ENCODE measurements around the gene RCAN2. TPM values are rescaled to one million over a fixed set of nuclear protein-coding genes. Genes with fewer than 3 reads are reported as not detected.

The RCAN2 gene
- total RNA-seq, 2 experiments from 2014 or later: 0.37 to 0.43 TPM

DNA sequence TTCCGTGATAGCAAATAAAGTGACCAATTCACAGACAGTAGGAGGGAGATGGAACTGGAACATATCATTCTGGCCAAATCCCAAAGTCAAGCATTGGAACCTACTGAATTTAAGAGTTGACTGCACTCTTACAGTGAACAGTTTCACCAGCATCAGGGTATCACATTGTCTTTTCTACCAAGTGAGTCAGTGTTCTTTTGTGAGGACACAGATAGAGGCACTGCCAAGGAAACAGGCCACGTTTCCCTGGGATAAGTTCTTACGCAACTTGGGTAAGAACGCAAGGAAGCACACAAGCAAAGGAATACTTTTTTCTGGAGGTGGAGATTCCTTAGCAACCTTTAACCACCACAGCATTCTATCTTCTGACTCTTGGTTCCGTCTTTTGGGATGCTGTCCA is 291.9 kb downstream of the RCAN2 start:
- Mint-ChIP-seq H3K27ac (no peak overlapping the region), H3K9me3 (peaks cover 2% of the 10 kb centered on the region), H3K4me3 (no peak overlapping the region), H3K36me3 (ENCODE audit: low read depth) (no peaks in the 10 kb centered on the region), H3K4me1 (ENCODE audit: low read depth) (no peaks in the 10 kb centered on the region), H3K27me3 (ENCODE audit: low read depth) (peaks cover 2% of the 10 kb centered on the region)
- no peak for DNase-seq
- CTCF ChIA-PET: no interaction called here
- intact Hi-C loops (cut with micrococcal nuclease): no loop called here

DNA sequence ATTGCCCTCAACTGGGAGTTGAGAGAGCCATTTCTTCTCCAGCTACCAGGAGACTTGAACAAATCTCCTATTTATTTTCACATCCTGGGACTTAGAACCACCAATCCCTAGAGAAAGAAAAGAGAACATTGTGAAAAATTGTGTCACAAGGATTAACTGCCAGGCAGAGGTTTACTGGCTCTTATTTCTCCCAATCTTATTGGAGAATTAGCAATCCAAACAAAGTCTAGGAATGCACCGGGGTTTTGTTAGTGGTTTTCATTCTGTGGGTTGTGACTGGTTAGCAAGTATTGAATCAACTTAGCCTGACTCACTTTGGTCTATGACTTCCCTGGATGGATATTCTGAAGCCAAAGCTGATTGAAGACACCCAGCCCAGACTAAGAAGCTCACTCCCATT is 299.3 kb downstream of the RCAN2 start:
- no peak for DNase-seq
- Mint-ChIP-seq H3K27me3 (ENCODE audit: low read depth) (peaks cover 9% of the 10 kb centered on the region), H3K36me3 (ENCODE audit: low read depth) (no peaks in the 10 kb centered on the region), H3K27ac (no peak overlapping the region), H3K4me3 (no peak overlapping the region), H3K9me3 (no peaks in the 10 kb centered on the region), H3K4me1 (ENCODE audit: low read depth) (no peaks in the 10 kb centered on the region)
- CTCF ChIA-PET: no interaction called here
- intact Hi-C loops (cut with micrococcal nuclease): no loop called here

DNA sequence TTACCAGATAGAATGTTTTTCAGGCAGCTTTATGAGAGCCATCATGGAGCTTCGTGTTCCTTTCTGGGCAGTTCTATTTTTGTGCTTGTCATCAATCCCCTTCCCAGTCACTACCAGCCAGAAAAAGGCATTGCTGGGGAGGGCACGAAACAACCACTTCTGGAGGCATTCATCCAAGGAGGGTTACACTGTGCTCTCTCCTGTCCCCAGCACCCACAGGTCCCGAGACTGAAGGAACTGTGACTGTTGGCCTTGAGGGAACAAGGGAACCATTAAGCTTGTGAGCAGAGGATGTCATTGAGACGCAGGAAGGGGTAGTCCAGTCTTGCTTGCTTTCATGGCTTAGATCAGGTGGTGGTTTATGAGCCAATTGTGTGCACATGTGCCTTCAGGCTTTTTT is 300.4 kb downstream of the RCAN2 start:
- no peak for DNase-seq
- Mint-ChIP-seq H3K27ac (no peak overlapping the region), H3K4me1 (ENCODE audit: low read depth) (no peaks in the 10 kb centered on the region), H3K36me3 (ENCODE audit: low read depth) (no peaks in the 10 kb centered on the region), H3K4me3 (no peak overlapping the region), H3K27me3 (ENCODE audit: low read depth) (peaks cover 9% of the 10 kb centered on the region), H3K9me3 (no peaks in the 10 kb centered on the region)
- intact Hi-C loops (cut with micrococcal nuclease): no loop called here
- CTCF ChIA-PET: no interaction called here

DNA sequence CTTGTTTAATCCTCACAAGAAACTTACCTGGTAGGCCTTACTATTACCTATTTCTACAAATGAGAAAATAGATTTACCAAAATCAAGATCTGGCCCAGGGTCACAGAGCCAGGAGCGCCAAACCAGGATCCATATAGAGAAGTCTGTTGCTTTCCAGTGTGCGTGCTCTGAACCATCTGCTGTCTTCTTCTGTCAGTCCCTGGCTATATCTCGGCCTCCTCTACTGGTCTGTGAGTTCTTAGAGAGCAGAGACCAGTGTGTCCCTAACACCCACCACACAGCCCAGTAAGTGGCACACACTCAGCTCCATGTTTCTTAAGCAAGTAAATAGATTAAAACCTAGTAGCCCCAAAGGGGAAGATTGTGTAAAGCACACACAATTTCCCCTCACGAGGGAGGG is 301.5 kb downstream of the RCAN2 start:
- Mint-ChIP-seq H3K27ac (no peak overlapping the region), H3K36me3 (ENCODE audit: low read depth) (no peaks in the 10 kb centered on the region), H3K4me3 (no peak overlapping the region), H3K4me1 (ENCODE audit: low read depth) (no peaks in the 10 kb centered on the region), H3K9me3 (no peaks in the 10 kb centered on the region), H3K27me3 (ENCODE audit: low read depth) (peaks cover 14% of the 10 kb centered on the region)
- CTCF ChIA-PET: no interaction called here
- intact Hi-C loops (cut with micrococcal nuclease): no loop called here
- DNase-seq: no peak

DNA sequence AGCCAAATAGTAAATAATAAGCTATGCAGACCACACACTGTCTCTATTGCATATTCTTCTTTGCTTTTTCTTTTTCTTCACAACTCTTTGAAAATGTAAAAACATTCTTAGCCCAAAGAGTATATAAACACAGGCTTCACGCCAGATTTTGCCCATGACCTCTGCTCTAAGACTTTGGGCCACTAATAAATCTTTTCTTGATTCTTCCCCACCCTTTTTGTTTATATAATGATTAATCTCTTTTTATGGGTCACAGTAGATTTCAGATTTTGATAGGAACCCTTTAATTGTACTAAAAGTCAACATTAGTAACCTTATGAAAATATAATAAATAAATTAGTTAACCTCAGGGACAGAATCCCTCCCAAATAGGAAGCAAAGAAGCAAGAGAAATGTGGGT is 304.7 kb downstream of the RCAN2 start:
- Mint-ChIP-seq H3K4me3 (no peak overlapping the region), H3K27me3 (ENCODE audit: low read depth) (peaks cover 16% of the 10 kb centered on the region), H3K27ac (no peak overlapping the region), H3K9me3 (no peaks in the 10 kb centered on the region), H3K36me3 (ENCODE audit: low read depth) (no peaks in the 10 kb centered on the region), H3K4me1 (ENCODE audit: low read depth) (no peaks in the 10 kb centered on the region)
- intact Hi-C loops (cut with micrococcal nuclease): no loop called here
- no peak for DNase-seq
- CTCF ChIA-PET: no interaction called here

DNA sequence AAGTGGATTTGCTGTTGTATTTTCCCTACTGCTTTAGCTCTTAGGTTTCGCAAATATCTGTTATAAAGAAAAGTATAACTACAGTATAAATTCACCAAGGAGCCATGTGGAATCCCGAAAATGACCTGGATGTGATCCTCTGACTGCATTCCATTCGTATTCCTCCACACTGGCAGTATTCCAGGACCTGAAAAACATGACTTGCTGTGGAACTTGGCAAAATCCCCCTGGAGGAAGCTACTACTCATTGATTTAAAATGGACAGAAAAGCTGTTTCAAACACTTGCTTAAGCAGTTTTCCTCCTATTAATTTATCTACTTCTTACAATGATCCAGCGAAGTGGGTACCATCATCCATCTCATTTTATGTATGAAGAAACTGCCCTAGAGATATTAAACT is 307.1 kb downstream of the RCAN2 start:
- H3K9me3 Mint-ChIP-seq: no peaks in the 10 kb centered on the region
- H3K27ac Mint-ChIP-seq: no peak overlapping the region
- intact Hi-C loops (cut with micrococcal nuclease): no loop called here
- peaks cover 17% of the 10 kb centered on the region for H3K27me3 Mint-ChIP-seq (ENCODE audit: low read depth)
- no peaks in the 10 kb centered on the region for H3K36me3 Mint-ChIP-seq (ENCODE audit: low read depth)
- no peaks in the 10 kb centered on the region for H3K4me1 Mint-ChIP-seq (ENCODE audit: low read depth)
- CTCF ChIA-PET: no interaction called here
- no peak overlapping the region for H3K4me3 Mint-ChIP-seq
- DNase-seq: no peak

DNA sequence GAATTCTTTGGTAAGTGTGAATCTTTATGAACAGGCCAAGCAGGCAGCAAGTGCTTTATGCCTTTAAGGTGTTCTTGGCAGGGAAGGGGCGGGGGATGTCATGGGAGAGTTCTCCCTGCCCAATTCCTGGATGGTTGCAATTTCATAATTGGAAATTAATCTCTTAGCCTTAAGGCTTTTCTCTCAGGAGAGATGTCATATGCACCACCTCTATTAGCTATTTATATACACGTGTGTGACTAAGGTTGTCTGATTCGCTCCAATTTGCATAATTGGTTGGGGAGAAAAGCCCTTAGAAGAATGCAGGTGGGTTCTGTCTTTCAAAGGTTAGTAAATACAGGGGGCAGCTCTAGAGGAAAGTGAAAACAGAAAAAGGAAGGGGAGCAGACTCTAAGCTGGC is 315.3 kb downstream of the RCAN2 start:
- Mint-ChIP-seq H3K27ac (no peak overlapping the region), H3K4me1 (ENCODE audit: low read depth) (peaks cover 5% of the 10 kb centered on the region), H3K9me3 (no peaks in the 10 kb centered on the region), H3K4me3 (no peak overlapping the region), H3K27me3 (ENCODE audit: low read depth) (peaks cover 10% of the 10 kb centered on the region), H3K36me3 (ENCODE audit: low read depth) (no peaks in the 10 kb centered on the region)
- intact Hi-C loops (cut with micrococcal nuclease): no loop called here
- DNase-seq: no peak
- CTCF ChIA-PET: no interaction called here

DNA sequence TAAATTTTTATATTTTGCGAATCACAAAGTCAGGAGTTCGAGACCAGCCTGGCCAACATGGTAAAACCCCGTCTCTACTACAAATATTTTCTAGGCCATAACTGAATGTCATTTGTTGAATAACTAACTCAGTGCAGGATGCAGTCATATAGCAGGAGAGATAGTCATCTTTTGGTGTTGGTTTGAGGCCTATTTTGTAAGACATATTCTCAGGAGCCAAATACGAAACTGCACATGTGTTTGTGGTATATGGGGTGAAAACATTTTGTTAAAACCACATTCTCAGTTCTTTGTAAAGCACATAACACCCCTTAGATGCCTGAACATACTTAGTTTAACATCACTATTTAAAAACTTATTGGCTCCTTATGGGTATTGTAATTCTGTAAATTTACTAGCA is 315.8 kb downstream of the RCAN2 start:
- no peak for DNase-seq
- H3K4me3 Mint-ChIP-seq: no peak overlapping the region
- CTCF ChIA-PET: no interaction called here
- H3K36me3 Mint-ChIP-seq (ENCODE audit: low read depth): no peaks in the 10 kb centered on the region
- H3K27ac Mint-ChIP-seq: no peak overlapping the region
- peaks cover 10% of the 10 kb centered on the region for H3K27me3 Mint-ChIP-seq (ENCODE audit: low read depth)
- intact Hi-C loops (cut with micrococcal nuclease): no loop called here
- no peaks in the 10 kb centered on the region for H3K9me3 Mint-ChIP-seq
- peaks cover 7% of the 10 kb centered on the region for H3K4me1 Mint-ChIP-seq (ENCODE audit: low read depth)

DNA sequence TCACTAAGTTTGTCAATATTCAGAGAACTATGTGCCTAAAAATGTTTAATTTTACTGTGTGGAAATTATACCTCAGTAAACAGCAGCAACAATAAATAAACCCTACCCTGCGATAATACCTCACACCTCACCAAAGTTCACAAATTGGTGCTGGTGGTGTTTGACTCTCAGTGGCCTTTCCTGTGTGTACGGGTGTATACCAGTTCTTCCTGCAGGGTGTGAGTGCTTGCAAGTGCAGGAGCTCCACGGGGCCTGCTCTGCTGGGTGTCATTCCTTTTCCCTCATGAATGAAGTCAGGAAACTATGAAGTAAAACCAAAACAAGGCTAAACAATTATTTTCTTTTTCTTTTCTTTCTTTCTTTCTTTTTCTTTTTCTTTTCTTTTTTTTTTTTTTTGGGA is 316.3 kb downstream of the RCAN2 start:
- Mint-ChIP-seq H3K4me1 (ENCODE audit: low read depth) (peaks cover 13% of the 10 kb centered on the region), H3K9me3 (no peaks in the 10 kb centered on the region), H3K27me3 (ENCODE audit: low read depth) (peaks cover 12% of the 10 kb centered on the region), H3K36me3 (ENCODE audit: low read depth) (no peaks in the 10 kb centered on the region), H3K4me3 (no peak overlapping the region), H3K27ac (no peak overlapping the region)
- intact Hi-C loops (cut with micrococcal nuclease): no loop called here
- no peak for DNase-seq
- CTCF ChIA-PET: no interaction called here

DNA sequence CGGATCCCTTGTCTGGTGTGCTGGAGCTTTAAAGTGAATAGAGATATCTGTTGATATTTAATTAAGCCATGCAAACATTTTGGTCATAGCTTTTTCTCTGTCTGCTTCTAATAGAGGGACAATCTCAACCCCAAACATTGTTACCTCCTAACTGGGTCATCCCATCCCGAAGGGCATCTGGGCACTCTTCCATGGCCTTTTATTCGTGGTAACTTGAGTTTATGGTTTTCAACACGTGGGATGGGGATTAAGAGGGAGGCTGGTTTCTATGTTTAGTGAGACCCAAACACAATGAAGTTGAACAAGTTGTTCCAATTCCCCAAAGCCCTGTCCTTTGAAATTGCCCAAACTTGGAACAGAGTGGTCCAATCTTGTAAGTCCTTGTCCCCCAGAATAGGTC is 319.1 kb downstream of the RCAN2 start:
- no peak for DNase-seq
- Mint-ChIP-seq H3K27ac (no peak overlapping the region), H3K4me1 (ENCODE audit: low read depth) (peaks cover 14% of the 10 kb centered on the region), H3K36me3 (ENCODE audit: low read depth) (no peaks in the 10 kb centered on the region), H3K9me3 (no peaks in the 10 kb centered on the region), H3K27me3 (ENCODE audit: low read depth) (peaks cover 25% of the 10 kb centered on the region), H3K4me3 (no peak overlapping the region)
- intact Hi-C loops (cut with micrococcal nuclease): no loop called here
- CTCF ChIA-PET: no interaction called here

Other genes starting within 250 kb of the RCAN2 start
- gene CYP39A1, start 161.4 kb upstream of the RCAN2 start, total RNA-seq: not detected
- 1 to 10 TPM; 1.6 to 2.0 TPM for gene SLC25A27, start 161.5 kb upstream of the RCAN2 start, total RNA-seq
- gene TDRD6, start 196.4 kb upstream of the RCAN2 start, total RNA-seq: not detected
- gene PLA2G7, start 243.9 kb upstream of the RCAN2 start, total RNA-seq: not detected